ENCODE data around the gene PRXL2B.

The PRXL2B gene

GRCh38 chr1:2595812-2596529 is 9.4 kb downstream of the PRXL2B start:
- Mint-ChIP-seq H3K27ac (peak overlapping the region; percentile 42), H3K27me3 (ENCODE audit: low read depth, poor library complexity) (peaks cover 25% of the 10 kb centered on the region), H3K4me3 (no peak overlapping the region), H3K9me3 (peaks cover 17% of the 10 kb centered on the region), H3K4me1 (peaks cover 10% of the 10 kb centered on the region), H3K36me3 (ENCODE audit: low read depth) (peaks cover 4% of the 10 kb centered on the region)
- no peak for TF ChIP-seq CTCF (IDR thresholded peaks at IDR 0.05)
- DNase-seq = no peak

- Mint-ChIP-seq H3K4me3 (no peak overlapping the region), H3K4me1 (peaks cover 10% of the 10 kb centered on the region), H3K27me3 (ENCODE audit: low read depth, poor library complexity) (peaks cover 29% of the 10 kb centered on the region), H3K9me3 (peaks cover 13% of the 10 kb centered on the region), H3K36me3 (ENCODE audit: low read depth) (no peaks in the 10 kb centered on the region), H3K27ac (no peak overlapping the region)
- TF ChIP-seq CTCF (IDR thresholded peaks at IDR 0.05) = no peak
- peak; percentile 2 for DNase-seq
These were observed 10.2 kb downstream of the PRXL2B start for GRCh38 chr1:2596530-2597333.

- no peak for TF ChIP-seq CTCF (IDR thresholded peaks at IDR 0.05)
- peaks cover 30% of the 10 kb centered on the region for H3K27me3 Mint-ChIP-seq (ENCODE audit: low read depth, poor library complexity)
- H3K9me3 Mint-ChIP-seq = peaks cover 13% of the 10 kb centered on the region
- no peak overlapping the region for H3K4me3 Mint-ChIP-seq
- no peaks in the 10 kb centered on the region for H3K36me3 Mint-ChIP-seq (ENCODE audit: low read depth)
- no peak for DNase-seq
- H3K27ac Mint-ChIP-seq = no peak overlapping the region
- peaks cover 10% of the 10 kb centered on the region for H3K4me1 Mint-ChIP-seq
These were observed 11.1 kb downstream of the PRXL2B start for GRCh38 chr1:2597441-2598328.

- no peak for TF ChIP-seq CTCF (IDR thresholded peaks at IDR 0.05)
- H3K36me3 Mint-ChIP-seq (ENCODE audit: low read depth) = no peaks in the 10 kb centered on the region
- peaks cover 33% of the 10 kb centered on the region for H3K27me3 Mint-ChIP-seq (ENCODE audit: low read depth, poor library complexity)
- no peak for DNase-seq
- H3K4me1 Mint-ChIP-seq = peaks cover 10% of the 10 kb centered on the region
- peaks cover 13% of the 10 kb centered on the region for H3K9me3 Mint-ChIP-seq
- no peak overlapping the region for H3K4me3 Mint-ChIP-seq
- H3K27ac Mint-ChIP-seq = no peak overlapping the region
These were observed 11.9 kb downstream of the PRXL2B start for GRCh38 chr1:2598329-2598931.

- Mint-ChIP-seq H3K9me3 (peaks cover 13% of the 10 kb centered on the region), H3K4me3 (no peak overlapping the region), H3K27me3 (ENCODE audit: low read depth, poor library complexity) (peaks cover 33% of the 10 kb centered on the region), H3K36me3 (ENCODE audit: low read depth) (no peaks in the 10 kb centered on the region), H3K4me1 (peaks cover 10% of the 10 kb centered on the region), H3K27ac (no peak overlapping the region)
- no peak for TF ChIP-seq CTCF (IDR thresholded peaks at IDR 0.05)
- no peak for DNase-seq
These were observed 15.2 kb downstream of the PRXL2B start for GRCh38 chr1:2601721-2602303.
